ENCODE data around the gene INPP1.
A peak's percentile ranks its signal among the peaks of the same experiment; 100 is the strongest.

The INPP1 gene

DNA sequence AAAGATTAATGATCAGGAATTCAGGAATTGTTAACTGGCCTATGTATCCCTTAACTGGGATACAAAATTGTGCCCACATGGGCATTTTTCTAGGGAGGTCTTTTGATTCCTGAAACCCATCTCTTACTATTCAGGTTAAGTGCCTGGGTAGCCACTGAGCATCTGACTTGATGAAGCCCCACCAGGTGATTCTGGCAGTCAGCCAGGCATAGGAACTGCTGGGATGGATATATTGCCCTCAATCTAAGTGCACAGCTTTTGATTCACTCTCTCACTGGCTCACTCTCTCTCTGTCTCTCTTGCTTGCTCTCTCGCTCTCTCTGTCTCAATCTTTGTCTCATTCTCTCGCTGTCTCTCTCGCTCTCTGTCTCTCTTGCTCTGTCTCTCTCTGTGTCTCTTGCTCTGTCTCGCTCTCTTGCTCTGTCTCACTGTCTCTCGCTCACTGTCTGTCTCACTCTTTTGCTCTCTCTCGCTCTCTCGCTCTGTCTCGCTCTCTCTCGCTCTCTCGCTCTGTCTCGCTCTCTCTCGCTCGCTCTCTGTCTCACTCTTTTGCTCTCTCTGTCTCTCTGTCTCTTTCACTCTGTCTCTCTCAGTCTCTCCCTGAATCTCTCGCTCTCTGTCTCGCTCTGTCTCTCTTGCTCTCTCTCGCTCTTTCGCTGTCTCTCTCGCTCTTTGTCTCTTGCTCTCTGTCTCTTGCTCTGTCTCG lies 22.3 kb downstream of the INPP1 start:
- no peak for DNase-seq

DNA sequence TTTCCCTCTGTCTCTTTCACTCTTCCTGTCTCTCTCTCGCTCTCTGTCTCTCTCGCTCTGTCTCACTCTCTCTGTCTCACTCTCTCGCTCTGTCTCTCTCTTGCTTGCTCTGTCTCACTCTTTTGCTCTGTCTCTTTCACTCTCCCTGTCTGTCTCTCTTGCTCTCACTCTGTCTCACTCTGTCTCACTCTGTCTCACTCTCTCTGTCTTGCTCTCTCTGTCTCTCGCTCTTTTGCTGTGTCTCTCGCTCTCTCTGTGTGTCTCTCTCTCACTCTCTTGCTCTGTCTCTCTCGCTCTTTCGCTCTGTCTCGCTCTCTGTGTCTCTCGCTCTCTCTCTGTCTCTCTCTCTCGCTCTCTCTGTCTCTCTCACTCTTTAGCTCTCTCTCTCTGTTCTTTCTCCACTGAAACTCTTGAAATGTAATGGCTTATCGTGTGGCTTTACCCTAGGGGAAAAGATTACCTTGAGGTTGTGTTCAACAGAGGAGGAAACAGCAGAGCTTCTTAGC lies 22.9 kb downstream of the INPP1 start:
- no peak for DNase-seq

DNA sequence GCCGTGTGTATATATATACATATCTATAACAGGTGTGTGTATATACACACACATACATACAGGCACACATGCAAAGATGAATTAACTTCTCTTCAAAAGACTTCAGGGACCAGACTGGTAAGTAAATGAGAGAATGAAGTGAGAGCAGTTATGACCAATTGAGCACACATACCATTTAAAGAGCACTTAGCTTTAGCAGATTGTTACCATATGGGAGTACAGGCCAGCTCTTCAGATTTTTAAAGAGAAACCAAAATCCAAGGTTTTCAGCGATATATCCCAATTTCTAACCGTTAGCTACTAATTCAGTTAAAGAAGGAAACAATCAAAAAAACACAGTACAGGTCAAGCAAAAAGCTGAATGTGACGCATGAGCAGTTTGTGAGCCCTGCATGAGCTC lies 23.7 kb downstream of the INPP1 start:
- no peak for DNase-seq

DNA sequence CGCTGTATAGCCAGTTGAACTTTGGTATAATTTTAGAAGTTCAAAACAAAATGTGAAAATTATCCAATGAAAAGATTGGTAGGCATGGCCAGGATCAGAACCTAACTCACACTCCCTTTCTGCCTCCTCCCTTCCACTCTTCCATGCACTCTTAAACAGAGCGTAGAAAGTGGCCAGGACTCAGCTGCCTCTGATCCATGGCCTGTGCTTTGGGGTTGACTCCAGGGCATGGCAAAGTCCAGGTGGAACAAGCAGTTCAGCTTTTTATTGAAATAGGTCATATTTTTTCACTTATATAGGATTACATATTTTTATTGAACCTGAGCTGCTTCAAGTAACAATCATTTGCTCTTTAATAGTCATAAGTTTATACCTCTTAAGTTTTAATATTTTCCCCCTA lies 26.2 kb downstream of the INPP1 start:
- no peak for DNase-seq

DNA sequence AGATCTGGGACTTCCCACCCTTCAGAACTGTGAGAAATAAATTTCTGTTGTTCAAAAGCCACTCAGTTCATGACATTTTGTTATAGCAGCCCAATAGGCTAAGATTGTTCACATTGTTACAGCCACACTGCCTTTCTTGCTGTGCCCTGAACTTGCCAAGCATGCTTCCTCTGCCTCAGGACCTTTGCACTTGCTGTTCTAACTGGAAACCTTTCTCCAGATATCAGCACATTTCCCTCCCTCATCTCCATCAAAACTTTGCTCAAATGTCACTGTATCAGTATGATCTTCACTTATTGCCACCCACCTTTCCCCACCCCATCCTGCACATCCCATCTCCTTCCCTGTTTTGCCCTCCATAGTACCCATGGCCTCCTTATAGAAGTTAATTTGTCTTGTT lies 32.7 kb downstream of the INPP1 start:
- no peak for DNase-seq

DNA sequence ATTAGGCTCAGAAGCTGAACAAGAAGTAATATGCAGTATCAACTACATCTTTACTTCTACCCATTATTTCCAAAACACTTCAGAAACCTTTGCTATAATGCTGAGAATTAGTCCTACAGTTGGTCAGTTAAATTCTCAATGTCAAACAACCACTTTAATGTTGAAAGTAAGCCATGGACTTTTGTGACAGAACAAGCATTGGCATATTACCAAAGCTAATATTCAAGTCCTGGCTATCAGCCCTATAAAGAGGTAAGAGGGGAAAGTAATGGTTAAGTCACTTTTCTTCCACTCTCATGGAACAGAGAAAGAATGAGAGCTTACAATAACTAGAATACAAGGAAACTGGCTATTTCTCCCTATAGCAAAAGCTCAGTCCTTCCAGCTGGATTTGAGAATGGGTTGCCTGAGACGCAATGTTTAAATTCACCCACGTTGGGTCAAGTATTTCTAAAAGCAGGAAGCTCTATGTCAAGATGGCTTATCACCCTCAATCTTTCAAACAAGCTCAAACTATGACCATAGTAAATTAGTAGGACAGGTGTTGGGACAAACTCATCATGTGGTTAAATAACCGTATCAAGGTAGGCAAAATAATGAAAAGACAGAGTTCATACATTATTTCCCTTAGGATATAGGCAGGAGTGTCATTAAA lies 33.3 kb downstream of the INPP1 start:
- no peak for DNase-seq

DNA sequence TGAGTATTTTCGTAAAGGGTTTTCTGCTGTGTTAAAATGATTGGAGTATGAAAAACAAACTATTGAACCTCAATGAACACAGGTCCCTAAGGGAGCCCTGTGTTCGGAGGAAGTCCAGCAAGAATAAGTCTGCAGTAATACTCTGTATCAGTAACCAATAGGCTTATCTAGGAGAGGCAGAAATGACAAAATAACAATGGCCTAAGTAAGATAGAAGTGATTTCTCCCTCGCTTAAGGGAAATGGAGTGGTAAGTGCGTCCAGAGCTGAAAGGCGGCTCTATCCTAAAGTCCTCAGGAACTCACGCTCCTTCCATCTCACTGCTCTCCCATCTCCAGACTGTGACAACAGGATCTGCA lies 35.5 kb downstream of the INPP1 start:
- no peak for DNase-seq

GRCh38 chr2:190379249-190379964 lies 36.0 kb downstream of the INPP1 start:
- no peak for DNase-seq

DNA sequence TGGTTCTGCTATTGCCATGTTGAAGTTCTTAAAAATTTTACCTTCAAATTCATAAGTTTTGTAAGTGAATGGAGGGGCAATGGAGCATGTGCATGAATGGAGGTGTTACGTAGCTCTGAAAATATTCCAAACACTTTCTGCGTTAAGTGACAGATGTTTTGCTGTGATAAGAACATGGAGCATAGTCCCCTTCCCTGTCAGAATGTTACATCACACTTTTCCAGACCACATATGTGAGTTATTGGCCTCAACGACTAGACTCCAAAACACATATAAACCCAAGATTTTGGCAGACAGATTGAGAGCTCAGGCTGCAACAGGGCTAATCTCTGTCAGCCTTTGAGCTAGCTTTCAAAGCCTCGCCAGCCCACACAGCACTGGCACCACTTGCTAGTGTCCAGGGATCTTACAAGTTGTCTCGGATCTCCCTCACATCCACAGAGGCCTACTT lies 37.6 kb downstream of the INPP1 start:
- no peak for DNase-seq

DNA sequence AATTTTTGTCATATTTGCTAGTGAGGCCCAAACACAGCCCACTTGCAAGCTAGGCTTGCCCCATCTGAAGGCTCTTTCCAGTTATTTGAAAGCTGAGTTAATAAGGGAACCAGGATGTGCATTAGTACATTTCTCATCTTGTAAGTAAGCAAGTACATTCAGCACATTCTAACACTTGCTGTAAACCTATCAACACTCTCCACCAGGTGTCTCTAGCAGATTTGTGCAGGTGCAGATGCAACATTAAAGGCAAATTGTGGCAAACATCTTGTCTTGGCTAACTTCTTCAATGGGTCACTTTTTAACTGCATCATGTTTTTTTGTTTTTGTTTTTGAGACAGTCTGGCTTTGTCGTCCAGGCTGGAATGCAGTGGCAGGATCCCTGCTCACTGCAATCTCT lies 39.5 kb downstream of the INPP1 start:
- DNase-seq, result no peak

DNA sequence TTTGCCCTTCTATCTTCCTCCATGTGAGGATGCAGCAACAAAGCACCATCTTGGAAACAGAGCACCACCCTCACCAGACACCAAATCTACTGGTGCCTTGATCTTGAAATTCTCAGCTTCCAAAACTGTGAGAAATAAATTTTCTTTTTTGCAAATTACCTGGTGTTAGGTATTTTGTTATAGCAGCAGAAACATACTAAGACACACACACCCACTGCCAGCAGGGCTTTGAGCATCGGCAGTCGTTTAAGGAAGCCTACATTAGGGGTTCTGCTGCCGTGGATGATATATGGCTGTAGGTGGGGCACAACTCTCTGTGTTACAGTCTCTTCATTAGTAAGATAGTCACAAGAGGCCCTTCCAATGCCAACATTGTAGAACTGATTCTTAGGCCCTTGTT lies 44.0 kb downstream of the INPP1 start:
- no peak for DNase-seq

DNA sequence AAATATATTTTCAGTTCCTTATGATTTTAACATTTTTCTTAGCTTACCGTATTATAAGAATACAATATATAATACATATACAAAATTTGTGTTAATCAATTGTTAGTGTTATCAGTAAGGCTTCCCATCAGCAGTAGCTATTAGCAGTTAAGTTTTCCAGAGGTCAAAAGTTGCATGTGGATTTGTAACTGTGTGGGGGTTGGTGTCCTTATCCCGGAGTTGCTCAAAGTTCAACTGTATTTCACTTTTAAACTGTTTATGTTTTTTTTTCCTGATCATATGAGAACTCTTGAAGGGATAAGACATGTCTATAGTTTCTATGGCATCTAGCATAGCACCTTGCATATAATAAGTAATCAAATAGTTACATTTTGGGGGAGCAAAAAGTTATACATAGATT lies 52.9 kb downstream of the INPP1 start:
- DNase-seq, result no peak

DNA sequence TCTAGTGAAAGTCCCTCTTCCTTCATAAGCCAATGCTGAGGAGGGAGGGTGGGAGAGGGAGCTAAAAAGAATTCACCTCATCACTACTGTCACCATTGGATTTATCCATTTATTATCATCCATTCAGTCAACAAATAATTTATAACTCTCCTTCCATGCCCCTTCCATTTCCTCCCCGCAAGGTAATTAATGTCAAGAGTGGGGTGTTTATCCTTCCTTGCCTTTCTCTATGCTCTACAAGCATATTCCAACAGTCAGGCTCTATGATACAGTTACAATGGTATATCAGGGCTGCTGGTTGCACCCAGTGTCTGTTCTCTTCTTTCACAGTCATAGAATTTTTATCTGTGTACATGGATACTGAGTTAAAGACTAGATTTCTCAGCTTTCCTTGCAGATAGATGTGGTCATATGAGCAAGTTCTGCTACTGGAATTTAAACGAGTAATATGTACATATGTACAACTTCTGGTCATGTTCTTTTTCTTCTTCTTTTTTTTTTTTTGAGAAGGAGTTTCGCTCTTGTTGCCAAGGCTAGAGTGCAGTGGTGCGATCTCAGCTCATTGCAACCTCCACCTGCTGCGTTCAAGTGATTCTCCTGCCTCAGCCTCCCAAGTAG lies 59.7 kb downstream of the INPP1 start:
- DNase-seq, result no peak

DNA sequence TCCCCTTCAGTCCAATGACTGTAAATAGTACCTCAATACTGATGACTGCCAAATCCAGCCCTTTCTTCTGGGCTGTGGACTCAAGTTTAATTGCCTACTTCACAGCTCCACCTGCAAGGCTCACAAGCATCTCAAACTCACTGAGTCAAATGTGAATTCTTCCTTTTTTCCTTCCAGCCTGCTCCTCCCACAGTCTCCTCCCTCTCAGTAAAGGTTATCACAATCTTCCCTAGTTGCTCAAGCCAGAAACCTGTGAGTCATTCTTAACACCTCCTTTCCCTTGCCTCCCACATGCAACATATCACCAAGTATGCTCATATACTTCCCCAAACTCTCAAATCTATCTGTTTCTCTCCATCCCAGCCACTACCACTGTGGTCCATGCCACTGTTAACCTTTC lies 61.1 kb downstream of the INPP1 start:
- DNase-seq, result no peak

GRCh38 chr2:190405070-190405469 lies 61.7 kb downstream of the INPP1 start:
- no peak for DNase-seq

DNA sequence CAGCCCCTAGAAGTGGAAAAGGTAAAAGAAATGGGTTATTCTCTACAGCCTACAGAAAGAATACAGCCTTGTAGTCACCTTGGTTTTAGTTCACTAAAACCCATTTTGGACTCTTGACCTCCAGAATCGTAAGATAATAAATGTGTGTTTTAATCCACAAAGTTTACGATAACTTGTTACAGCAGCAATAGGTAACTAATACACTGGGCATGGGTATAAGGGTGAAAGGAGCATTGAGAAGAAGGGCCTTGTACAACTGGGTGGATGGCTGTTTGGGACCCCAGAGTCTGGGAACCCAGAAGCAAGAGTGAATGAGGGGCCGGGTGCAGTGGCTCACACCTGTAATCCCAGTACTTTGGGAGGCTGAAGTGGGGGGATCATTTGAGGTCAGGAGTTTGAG lies 62.6 kb downstream of the INPP1 start:
- DNase-seq, result no peak

DNA sequence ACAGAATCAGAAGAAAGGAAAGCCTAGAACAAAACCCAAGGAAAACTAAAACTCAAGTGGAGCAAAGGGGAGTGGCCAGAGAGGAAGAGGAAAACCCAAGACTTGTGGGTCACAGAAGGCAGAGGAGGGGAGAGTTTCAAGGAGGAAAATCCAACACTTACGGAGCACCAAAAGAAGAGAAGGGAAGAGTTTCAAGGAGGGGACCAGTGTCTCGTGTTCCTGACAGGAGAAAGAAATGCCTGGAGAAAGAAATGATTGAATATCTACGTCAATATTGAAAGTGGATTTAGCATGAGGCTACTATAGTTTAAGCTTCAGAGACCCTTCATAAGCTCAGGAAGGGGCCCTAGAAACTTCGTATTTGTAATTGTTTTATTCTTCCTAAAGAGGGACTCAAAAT lies 63.4 kb downstream of the INPP1 start:
- DNase-seq, result no peak

GRCh38 chr2:190407246-190407661 lies 63.9 kb downstream of the INPP1 start:
- no peak for DNase-seq

GRCh38 chr2:190407662-190408537 lies 64.5 kb downstream of the INPP1 start, which contains the start of gene MFSD6:
Gene MFSD6 (plus strand): TSS chr2:190408355. CDS start chr2:190436030, 27,675 bp downstream.
- peak in 1 of 2 experiments; percentile 15 for DNase-seq

DNA sequence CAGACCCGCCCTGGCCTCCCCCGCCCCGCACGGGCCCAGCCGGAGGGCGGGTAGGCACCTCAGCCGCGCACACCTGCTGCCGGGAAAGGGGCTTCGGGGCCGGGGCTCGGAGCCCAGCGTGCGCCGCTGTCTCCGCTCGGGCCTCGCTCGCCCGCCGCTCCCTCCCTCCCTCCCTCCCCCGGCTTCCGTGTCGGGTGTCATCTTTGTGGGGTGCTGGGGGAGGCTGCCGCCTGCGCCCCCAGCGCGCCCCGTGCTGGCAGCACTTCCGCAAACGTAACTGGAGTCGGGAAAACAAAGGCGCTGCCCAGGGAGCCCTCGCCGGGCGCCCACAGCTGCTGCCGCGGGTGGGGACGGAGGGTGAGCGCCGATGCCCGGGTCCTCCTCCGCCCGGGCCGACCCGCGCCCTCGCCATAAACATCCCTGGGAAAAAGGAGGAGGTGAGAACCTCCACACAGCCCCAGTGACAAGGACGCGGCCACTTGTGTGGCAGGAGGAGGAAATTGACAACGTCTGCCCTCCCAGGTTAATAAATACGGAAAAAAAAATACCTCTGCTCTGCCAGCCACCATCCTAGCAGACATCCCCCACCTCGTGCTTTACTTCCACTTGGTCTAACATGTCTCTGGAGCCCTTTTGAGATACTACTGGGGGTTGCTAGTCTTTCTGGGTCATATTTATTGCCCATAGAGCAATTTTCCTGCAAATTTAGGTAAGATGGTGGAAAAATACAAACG lies 65.3 kb downstream of the INPP1 start:
- peak in 1 of 2 experiments; percentile 46 for DNase-seq

DNA sequence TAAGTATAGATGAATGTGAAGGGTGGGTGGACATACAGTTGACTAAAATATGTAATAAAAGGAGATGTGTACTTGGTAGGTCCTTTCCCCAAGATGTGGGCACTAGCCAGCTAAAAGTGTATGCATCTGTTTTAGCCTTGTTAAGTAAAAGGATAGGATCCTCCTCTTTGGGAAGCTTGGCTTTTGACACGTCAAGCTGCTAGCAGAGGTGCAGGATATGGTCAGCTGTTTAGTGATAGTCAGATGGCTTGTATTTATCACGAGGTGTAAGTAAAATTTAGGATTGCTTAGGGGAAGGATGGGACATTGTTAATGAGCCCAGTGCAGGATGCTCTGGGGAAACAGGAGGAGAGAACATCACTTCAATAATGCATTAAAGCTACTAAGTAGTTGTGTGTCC lies 66.2 kb downstream of the INPP1 start:
- no peak for DNase-seq

- no peak for DNase-seq
Observed at GRCh38 chr2:190410166-190410565, 66.8 kb downstream of the INPP1 start.

Measured in NCI-H187 (cell line).